ENCODE results near the gene ARL13B.

- TF ChIP-seq POLR2A (IDR thresholded peaks at IDR 0.05; ENCODE audit: low read length) = no peak
- no peak for TF ChIP-seq GATA1 (IDR thresholded peaks at IDR 0.05; ENCODE audit: low read depth, low read length)
Observed at GRCh38 chr3:94049267-94049666, 69.3 kb downstream of the ARL13B start.
